OCI-LY3 (cell line): ENCODE data around the gene IGIP.

Experiments
- H2AFZ ChIP-seq: fragments of 200-600, 300-600 bp; shearing (Covaris generic); 2 replicates; pipeline ENCODE4 v1.6.0; 2014; ENCODE audit warnings: antibody characterized with exemption, low read depth, low read length
- H3K27ac ChIP-seq: fragments of 200-600, 300-600 bp; sonication (generic); 2 replicates; pipeline ENCODE4 v1.5.1; 2014; ENCODE audit warnings: mild to moderate bottlenecking, low read length, moderate library complexity, mixed read lengths
- H3K27me3 ChIP-seq: fragments of 200-600, 300-600 bp; sonication (generic); 2 replicates; pipeline ENCODE4 v1.6.1; 2014; ENCODE audit warnings: low read depth, low read length, mixed read lengths
- H3K36me3 ChIP-seq: fragments of 200-600, 300-600 bp; sonication (generic); replicated peaks from 2 replicates; pipeline ENCODE3; 2014; ENCODE audit warnings: low read depth, low read length, mixed read lengths
- H3K4me1 ChIP-seq: fragments of 300-600, 200-600 bp; sonication (generic); 2 replicates; pipeline ENCODE4 v1.6.1; 2014; ENCODE audit warnings: low read length, mixed read lengths
- H3K4me2 ChIP-seq: fragments of 200-600, 300-600 bp; sonication (generic); 2 replicates; pipeline ENCODE4 v1.6.1; 2014; ENCODE audit warnings: low read length, mixed read lengths
- H3K4me3 ChIP-seq: fragments of 300-600, 200-600 bp; sonication (generic); 2 replicates; pipeline ENCODE4 v1.5.1; 2014; ENCODE audit warnings: antibody characterized with exemption, mild to moderate bottlenecking, low read length, moderate library complexity
- H3K79me2 ChIP-seq: fragments of 300-600, 200-600 bp; shearing (Covaris generic); 2 replicates; pipeline ENCODE4 v1.6.1; 2014; ENCODE audit warnings: mild to moderate bottlenecking, low read length, mixed read lengths
- H3K9ac ChIP-seq: fragments of 300-600, 200-600 bp; shearing (Covaris generic); 2 replicates; pipeline ENCODE4 v1.6.0; 2014; ENCODE audit warnings: mild to moderate bottlenecking, low read length, moderate library complexity
- H3K9me3 ChIP-seq: fragments of 200-600, 300-600 bp; shearing (Covaris generic); 2 replicates; pipeline ENCODE4 v1.6.1; 2014; ENCODE audit warnings: low read length, mixed read lengths; ENCODE audit not compliant: insufficient read depth
- H4K20me1 ChIP-seq: fragments of 200-600, 300-600 bp; sonication (generic); 2 replicates; pipeline ENCODE4 v1.6.1; 2016; ENCODE audit warnings: low read length, mixed read lengths; ENCODE audit not compliant: insufficient read depth
- CTCF ChIP-seq: fragments of 200-600, 300-600 bp; sonication (generic); IDR thresholded peaks from 2 replicates; pipeline ENCODE4 v1.5.1; 2014; ENCODE audit warnings: antibody characterized with exemption, low read length, low read depth
- EZH2phosphoT487 ChIP-seq: fragments of 200-600 bp; shearing (Covaris generic); IDR thresholded peaks from 2 replicates; pipeline ENCODE4 v1.6.1; 2018; ENCODE audit warnings: antibody characterized with exemption, mixed run types, low read depth

The IGIP gene

GRCh38 chr5:140175367-140176030 is 49.8 kb downstream of the IGIP start:
- TF ChIP-seq CTCF: no peak
- no peak for TF ChIP-seq EZH2phosphoT487
- no peaks in the 10 kb centered on the region for H4K20me1 ChIP-seq
- peak overlapping the region; percentile 81 for H3K4me2 ChIP-seq
- no peaks in the 10 kb centered on the region for H3K27me3 ChIP-seq
- no peaks in the 10 kb centered on the region for H3K9me3 ChIP-seq
- peak overlapping the region; percentile 99 for H3K4me3 ChIP-seq
- H2AFZ ChIP-seq: peak overlapping the region; percentile 94
- H3K79me2 ChIP-seq: peaks cover 13% of the 10 kb centered on the region; the same call in 1 of the 2 replicates
- H3K9ac ChIP-seq: peak overlapping the region; percentile 86
- peak overlapping the region; percentile 51 for H3K27ac ChIP-seq
- peaks cover 6% of the 10 kb centered on the region; the same call in 1 of the 2 replicates for H3K4me1 ChIP-seq
- no peaks in the 10 kb centered on the region for H3K36me3 ChIP-seq

- no peaks in the 10 kb centered on the region for H3K9me3 ChIP-seq
- H3K4me3 ChIP-seq: peak overlapping the region; percentile 99
- H3K4me1 ChIP-seq: peaks cover 6% of the 10 kb centered on the region; the same call in 1 of the 2 replicates
- H3K27me3 ChIP-seq: no peaks in the 10 kb centered on the region
- H3K36me3 ChIP-seq: no peaks in the 10 kb centered on the region
- no peak for TF ChIP-seq EZH2phosphoT487
- no peak for TF ChIP-seq CTCF
- H2AFZ ChIP-seq: peak overlapping the region; percentile 94; the same call in 1 of the 2 replicates
- H3K9ac ChIP-seq: peak overlapping the region; percentile 86
- peaks cover 13% of the 10 kb centered on the region; the same call in 1 of the 2 replicates for H3K79me2 ChIP-seq
- H3K27ac ChIP-seq: no peak overlapping the region
- peak overlapping the region; percentile 81 for H3K4me2 ChIP-seq
- no peaks in the 10 kb centered on the region for H4K20me1 ChIP-seq
Observed at GRCh38 chr5:140176031-140176387, 50.3 kb downstream of the IGIP start.

- Histone ChIP-seq H4K20me1 (no peaks in the 10 kb centered on the region), H3K27me3 (no peaks in the 10 kb centered on the region), H3K79me2 (peaks cover 13% of the 10 kb centered on the region; the same call in 1 of the 2 replicates), H3K36me3 (no peaks in the 10 kb centered on the region), H3K4me3 (no peak overlapping the region), H3K9me3 (no peaks in the 10 kb centered on the region), H2AFZ (no peak overlapping the region), H3K27ac (no peak overlapping the region), H3K4me2 (no peak overlapping the region), H3K4me1 (peaks cover 10% of the 10 kb centered on the region; the same call in 1 of the 2 replicates), H3K9ac (no peak overlapping the region)
- TF ChIP-seq CTCF: no peak
- TF ChIP-seq EZH2phosphoT487: no peak
Observed at GRCh38 chr5:140178086-140178410, 52.3 kb downstream of the IGIP start.

DNA sequence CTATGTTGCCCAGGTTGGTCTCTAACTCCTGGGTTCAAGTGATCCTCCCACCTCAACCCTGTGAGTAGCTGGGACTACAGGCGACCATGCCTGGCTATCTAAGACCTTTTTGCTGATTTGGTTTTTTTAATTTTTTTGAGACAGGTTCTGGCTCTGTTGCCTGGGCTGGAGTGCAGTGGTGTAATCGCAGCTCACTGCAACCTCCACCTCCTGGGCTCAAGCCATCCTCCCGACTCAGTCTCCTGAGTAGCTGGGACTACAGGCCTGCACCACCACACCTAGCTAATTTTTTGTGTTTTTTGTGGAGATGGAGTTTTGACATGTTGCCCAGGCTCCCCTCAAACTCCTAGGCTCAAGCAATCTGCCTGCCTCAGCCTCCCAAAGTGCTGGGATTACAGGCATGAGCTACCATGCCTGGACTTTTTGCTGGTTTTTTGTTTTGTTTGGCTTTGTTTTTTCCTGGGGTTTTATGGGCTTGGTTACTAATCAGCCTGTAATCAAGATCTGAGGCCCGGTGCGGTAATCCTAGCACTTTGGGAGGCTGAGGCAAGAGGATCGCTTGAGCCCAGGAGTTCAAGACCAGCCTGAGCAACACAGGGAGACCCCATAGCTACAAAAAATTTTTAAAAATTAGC is 52.9 kb downstream of the IGIP start:
- Histone ChIP-seq H3K9ac (no peak overlapping the region), H3K27me3 (no peaks in the 10 kb centered on the region), H3K79me2 (peaks cover 15% of the 10 kb centered on the region; the same call in 1 of the 2 replicates), H3K27ac (no peak overlapping the region), H3K4me3 (no peak overlapping the region), H3K36me3 (no peaks in the 10 kb centered on the region), H3K4me2 (no peak overlapping the region), H2AFZ (no peak overlapping the region), H4K20me1 (no peaks in the 10 kb centered on the region), H3K9me3 (no peaks in the 10 kb centered on the region), H3K4me1 (peaks cover 13% of the 10 kb centered on the region)
- no peak for TF ChIP-seq CTCF
- no peak for TF ChIP-seq EZH2phosphoT487
